GM12873 (cell line): ENCODE data around the gene POU5F1.

ENCODE experiments used
- CTCF ChIP-seq: IDR thresholded peaks from 2 replicates; pipeline ENCODE4 v1.5.1; 2012; ENCODE audit warnings: low read depth, mild to moderate bottlenecking, moderate library complexity, low read length, control low read depth; ENCODE audit not compliant: insufficient read depth; ENCODE audit errors: missing control alignments

Gene POU5F1

GRCh38 chr6:31152781-31153180 lies 17.7 kb downstream of the POU5F1 start:
- no peak for TF ChIP-seq CTCF

GRCh38 chr6:31149827-31150447 lies 20.5 kb downstream of the POU5F1 start:
- no peak for TF ChIP-seq CTCF

- no peak for TF ChIP-seq CTCF
Observed at GRCh38 chr6:31145386-31145785, 25.1 kb downstream of the POU5F1 start.

GRCh38 chr6:31144970-31145340 lies 25.5 kb downstream of the POU5F1 start:
- no peak for TF ChIP-seq CTCF

- no peak for TF ChIP-seq CTCF
Observed at GRCh38 chr6:31144296-31144969, 26.0 kb downstream of the POU5F1 start.

GRCh38 chr6:31143148-31143547 lies 27.3 kb downstream of the POU5F1 start:
- no peak for TF ChIP-seq CTCF

GRCh38 chr6:31142361-31142761 lies 28.1 kb downstream of the POU5F1 start:
- no peak for TF ChIP-seq CTCF
